ES-I3 (cell line): ENCODE measurements around the gene KLRC1.
"Not testable (repeated sequence)": the region's sequence is repeated elsewhere in the genome, so short reads cannot be mapped to it uniquely, and the experiment has no call there.

Source experiments
- H3K36me3 ChIP-seq: 2 replicates; pipeline ENCODE4 v1.6.1; 2013; ENCODE audit warnings: mild to moderate bottlenecking, low read length, control low read depth, moderate library complexity; ENCODE audit not compliant: insufficient read depth
- H3K4me1 ChIP-seq: 2 replicates; pipeline ENCODE4 v1.6.1; 2013; ENCODE audit warnings: mild to moderate bottlenecking, control low read depth, low read length; ENCODE audit not compliant: insufficient read depth
- H3K9ac ChIP-seq: 2 replicates; pipeline ENCODE4 v1.6.1; 2013; ENCODE audit warnings: low read depth, mild to moderate bottlenecking, low read length, moderate library complexity
- H3K9me3 ChIP-seq: 2 replicates; pipeline ENCODE4 v1.6.1; 2013; ENCODE audit warnings: mild to moderate bottlenecking, low read length, moderate library complexity; ENCODE audit not compliant: control insufficient read depth, insufficient read depth

KLRC1 gene

GRCh38 chr12:10398168-10398567 lies 55.0 kb downstream of the KLRC1 start:
- H3K36me3 ChIP-seq, result no peaks in the 10 kb centered on the region
- H3K9me3 ChIP-seq, result no peaks in the 10 kb centered on the region
- H3K4me1 ChIP-seq, result peaks cover 18% of the 10 kb centered on the region
- H3K9ac ChIP-seq, result no peak overlapping the region; the same call in 1 of the 2 replicates

DNA sequence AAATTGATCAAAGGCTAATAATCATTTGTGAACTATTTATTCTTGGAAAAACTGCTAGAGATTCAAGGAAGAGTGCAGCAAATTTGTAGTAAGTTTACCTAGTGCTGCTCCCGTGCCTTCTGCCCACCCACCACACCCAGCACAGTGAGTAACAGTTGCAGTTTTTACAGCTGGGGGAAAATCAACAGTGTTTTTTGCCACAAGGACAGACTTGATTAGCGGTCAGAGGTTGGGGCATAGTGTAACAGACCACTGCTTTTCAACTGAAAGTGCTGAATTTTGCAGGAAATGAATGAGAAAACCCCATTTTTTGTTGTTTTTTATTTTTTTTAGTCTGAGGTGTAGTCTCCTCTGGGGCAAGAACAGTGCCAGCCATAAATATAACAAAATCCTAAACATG lies 55.9 kb downstream of the KLRC1 start:
- H3K36me3 ChIP-seq, result no peaks in the 10 kb centered on the region
- H3K4me1 ChIP-seq, result peaks cover 18% of the 10 kb centered on the region
- no peaks in the 10 kb centered on the region for H3K9me3 ChIP-seq
- peak overlapping the region; percentile 56 for H3K9ac ChIP-seq

DNA sequence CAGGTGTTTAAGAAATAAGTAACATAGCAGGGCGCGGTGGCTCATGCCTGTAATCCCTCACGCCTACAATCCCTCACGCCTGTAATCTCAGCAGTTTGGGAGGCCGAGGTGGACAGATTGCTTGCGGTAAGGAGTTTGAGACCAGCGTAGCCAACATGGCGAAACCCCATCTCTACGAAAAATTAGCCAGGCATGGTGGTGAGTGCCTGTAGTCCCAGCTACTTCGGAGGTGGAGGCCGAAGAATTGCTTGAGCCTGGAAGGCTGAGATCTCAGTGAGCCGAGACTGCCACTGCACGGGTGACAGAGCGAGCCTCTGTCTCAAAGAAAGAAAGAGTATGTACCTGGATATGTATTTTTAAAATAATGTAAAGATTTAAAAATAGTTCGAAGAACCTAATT lies 57.0 kb downstream of the KLRC1 start:
- H3K36me3 ChIP-seq, H3K9me3 ChIP-seq: not testable (repeated sequence)
- Histone ChIP-seq H3K4me1 (peaks cover 18% of the 10 kb centered on the region), H3K9ac (peak overlapping the region; percentile 51; the same call in 1 of the 2 replicates)
